GM19099 (cell line): ENCODE results near the gene RAP2A.
A peak's percentile ranks its signal among the peaks of the same experiment; 100 is the strongest.

ENCODE experiments used
- POLR2A ChIP-seq: IDR thresholded peaks from 3 replicates; pipeline ENCODE4 v1.6.1; 2011; ENCODE audit warnings: low read depth; ENCODE audit not compliant: insufficient read length; ENCODE audit errors: extremely low read depth

Gene RAP2A

GRCh38 chr13:97433727-97434396 lies at the start of gene RAP2A:
Gene RAP2A (plus strand): TSS chr13:97434169. CDS start chr13:97434471, 302 bp downstream.
- peak; percentile 78 for TF ChIP-seq POLR2A

DNA sequence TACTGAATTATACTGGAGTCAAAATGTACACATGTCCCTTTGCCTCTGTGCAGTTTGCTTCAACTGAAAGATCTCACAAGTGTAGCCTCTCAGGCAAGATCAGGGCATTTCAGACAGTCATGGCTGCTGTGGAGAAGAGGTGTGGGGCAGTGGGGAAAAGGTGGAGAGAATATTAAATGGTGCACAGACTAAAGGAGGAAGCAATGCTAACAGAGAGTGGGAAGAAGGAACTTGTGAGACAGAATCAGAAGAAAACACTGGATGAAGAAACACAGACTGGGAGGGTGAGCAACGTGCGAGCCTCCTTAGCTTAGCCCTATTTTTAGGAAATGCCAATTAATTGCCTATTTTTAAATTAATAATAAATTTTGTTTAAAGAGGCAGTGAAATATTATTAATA lies 49.6 kb upstream of the RAP2A start:
- TF ChIP-seq POLR2A = no peak

DNA sequence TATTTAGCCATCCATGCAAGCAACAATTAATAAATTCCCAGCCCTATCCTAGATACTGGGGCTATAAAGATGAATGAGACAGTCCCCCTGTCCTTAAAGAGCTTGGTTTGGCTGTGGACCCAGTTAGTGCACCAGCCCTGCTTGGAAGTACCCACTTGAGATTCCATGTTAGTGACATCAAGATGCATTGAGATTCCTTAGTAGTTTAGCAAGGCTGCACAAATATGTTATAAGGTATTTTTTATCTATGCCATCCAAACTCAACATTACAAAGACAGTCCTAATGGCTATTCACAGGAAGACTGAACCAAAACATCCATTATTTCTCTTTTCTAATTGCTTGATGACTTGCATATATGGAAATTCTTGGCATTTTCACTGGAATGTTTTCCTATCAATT lies 48.8 kb upstream of the RAP2A start:
- no peak for TF ChIP-seq POLR2A

DNA sequence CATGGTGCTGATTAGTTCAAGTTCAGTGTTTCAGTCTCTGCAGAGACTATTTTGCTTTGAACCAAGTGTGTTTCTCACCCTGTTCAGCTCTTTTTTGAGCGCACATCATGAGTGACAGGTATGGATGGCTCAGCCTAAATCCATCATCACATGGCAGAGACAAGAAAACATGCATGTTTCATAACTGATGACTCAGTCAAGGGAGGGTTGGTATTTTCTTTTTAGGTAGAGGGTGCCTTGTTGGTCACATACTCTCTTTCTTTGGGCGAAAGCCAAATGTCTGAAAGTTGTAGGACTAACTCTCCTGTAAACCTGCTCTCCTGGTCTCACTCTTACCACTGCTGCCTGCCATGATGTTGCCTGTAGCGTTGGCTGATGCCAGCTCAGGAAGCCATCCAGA lies 48.1 kb upstream of the RAP2A start:
- no peak for TF ChIP-seq POLR2A

DNA sequence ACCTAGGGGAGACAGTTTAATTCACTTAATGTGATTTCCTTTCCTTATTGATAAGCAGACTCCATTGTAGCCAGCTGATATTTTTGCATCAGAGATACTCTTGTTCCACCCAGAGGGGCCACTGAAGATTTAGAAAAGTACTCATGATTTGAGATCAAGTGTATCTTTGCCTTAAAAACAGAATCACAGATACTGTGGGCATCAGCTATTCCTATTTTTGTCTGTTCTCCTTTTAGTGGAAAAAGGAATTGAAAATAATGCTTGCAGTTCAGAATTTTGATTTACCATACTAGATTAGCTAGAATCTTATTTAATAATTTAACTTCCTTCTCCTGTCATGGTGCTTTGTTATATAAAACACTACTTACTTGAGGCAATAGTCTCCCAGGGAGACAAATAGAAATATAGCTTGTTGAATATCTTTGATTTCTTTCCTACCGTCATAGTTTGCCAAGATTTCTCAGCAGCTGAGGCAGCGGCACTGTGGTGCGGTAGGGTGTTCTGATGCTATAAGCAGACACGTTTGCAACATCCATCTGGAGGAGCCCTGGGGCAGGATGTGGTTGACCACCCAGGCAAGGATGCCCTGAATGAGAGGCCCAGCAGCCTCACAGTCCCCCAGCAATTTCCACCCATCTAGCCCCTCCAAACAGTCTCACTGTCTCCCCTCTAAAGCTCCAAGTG lies 47.0 kb upstream of the RAP2A start:
- TF ChIP-seq POLR2A = no peak

GRCh38 chr13:97387485-97387839 lies 46.5 kb upstream of the RAP2A start:
- no peak for TF ChIP-seq POLR2A

- no peak for TF ChIP-seq POLR2A
Measured at GRCh38 chr13:97387890-97388289, 46.1 kb upstream of the RAP2A start.

DNA sequence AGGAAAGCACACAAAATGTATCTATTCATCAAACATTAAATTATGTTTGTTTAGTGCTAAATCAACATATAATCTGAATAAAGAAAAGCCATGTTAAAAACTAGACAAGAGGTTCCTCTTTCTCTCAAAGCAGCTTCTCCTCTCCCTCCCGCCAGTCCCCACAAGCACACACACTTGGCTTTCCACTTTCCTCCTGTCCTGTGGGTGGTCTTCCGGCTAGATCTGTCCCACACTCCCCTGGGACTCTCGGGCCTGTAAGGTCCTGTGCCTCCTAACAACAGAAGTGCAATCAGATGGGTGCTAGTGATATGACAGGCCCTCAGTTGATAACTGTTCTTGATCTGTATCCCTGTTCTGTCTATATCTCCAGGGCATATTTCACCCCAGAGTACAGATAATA lies 45.6 kb upstream of the RAP2A start:
- no peak for TF ChIP-seq POLR2A

DNA sequence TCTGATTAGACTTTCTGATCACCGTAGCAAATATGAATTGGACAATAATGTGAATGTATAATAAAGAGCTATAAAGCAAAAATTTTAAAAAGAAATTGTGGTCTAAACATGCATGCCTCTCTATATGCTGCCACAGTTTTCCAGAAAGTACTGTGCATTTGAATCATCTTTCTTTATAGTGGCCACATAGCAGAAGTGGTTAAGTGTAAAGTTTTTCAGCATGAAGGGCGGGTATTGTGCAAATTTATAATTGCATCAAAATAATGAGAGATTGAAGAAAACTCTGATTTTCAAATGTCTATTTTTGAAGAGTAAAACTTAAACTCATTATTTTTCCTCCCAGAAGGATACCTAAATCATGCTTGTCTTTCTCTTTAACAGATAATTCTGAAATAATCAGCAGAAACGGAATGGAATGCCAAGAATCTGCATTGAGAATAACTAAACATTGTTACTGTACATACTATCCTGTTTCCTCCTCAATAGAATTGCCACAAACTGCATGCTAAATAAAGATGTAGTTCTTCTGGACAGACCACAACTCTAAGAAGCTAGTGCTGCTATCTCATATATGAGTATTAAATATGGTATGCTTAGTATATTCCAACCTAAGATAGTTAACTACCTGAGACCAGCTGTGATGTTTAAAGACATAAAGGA lies 42.9 kb upstream of the RAP2A start:
- no peak for TF ChIP-seq POLR2A

DNA sequence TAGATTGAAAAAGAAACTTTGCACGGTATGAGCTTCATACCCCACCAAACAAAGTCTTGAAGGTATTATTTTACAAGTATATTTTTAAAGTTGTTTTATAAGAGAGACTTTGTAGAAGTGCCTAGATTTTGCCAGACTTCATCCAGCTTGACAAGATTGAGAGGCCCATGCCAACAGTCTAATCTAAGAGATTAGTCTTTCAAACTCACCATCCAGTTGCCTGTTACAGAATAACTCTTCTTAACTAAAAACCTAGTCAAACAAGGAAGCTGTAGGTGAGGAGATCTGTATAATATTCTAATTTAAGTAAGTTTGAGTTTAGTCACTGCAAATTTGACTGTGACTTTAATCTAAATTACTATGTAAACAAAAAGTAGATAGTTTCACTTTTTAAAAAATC lies 41.9 kb upstream of the RAP2A start:
- TF ChIP-seq POLR2A = no peak

- no peak for TF ChIP-seq POLR2A
Measured at GRCh38 chr13:97394542-97394941, 39.4 kb upstream of the RAP2A start.

- TF ChIP-seq POLR2A = no peak
Measured at GRCh38 chr13:97395447-97396136, 38.4 kb upstream of the RAP2A start.

- TF ChIP-seq POLR2A = no peak
Measured at GRCh38 chr13:97397267-97397666, 36.7 kb upstream of the RAP2A start.

DNA sequence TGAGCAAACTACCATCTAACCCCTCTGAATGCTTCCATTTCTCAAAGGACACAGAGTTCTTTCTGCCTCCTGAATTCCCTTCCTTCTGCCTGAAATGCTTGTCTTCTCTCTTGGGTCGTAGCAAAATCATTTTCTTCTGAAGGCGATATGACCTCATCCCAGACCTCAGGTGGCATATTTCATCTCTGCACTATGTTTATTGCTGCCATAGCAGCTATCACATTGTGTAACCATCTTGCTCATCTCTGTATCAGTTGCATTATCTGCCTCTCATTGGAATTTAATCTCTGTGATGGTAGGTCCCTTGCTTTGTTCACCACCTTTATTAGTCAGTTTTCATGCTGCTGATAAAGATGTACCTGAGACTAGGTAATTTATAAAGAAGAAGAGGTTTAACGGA lies 32.5 kb upstream of the RAP2A start:
- no peak for TF ChIP-seq POLR2A

DNA sequence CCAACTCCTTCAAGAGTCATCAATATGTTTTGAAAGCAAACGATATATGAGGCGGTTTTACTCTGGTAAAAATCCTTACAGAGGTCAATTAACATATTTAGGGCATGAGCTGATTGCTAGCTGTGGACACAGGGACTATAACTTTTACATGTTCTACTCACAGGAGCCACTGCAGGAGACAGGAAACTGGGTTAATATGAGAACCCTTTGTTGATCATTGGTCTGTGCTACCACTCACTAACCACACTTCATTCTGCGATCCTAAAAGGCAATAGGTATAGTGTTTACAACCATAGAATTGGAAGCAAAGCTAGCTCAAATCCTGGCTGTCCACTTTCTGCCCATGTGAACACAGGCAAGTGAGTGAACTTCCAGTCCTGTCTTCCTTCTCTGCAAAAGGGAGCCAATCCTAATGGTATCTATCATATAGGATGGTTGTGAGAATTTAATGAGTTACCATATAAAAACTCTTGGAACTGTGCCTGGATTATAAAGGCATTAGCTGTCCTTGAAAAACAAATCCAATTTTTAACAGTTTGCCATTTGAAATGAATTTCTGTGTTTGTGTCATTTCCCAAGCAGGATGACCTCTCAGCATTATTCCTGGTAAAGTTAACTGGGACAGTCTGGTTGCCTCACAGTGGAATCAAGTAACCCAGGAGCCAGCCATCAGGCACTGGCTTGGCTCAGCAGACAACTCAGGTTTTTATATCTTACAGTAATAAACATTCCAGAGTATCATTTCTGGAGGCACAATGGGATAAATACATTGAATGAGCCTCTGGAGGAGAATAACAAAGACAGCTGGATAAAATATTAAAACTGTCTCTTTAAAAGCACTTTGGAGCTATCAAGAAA lies 29.8 kb upstream of the RAP2A start:
- no peak for TF ChIP-seq POLR2A
